Caco-2 (cell line): ENCODE data around the gene MOB3C. TPM values are rescaled to one million over a fixed set of nuclear protein-coding genes. Genes with fewer than 3 reads are reported as not detected.

Experiments
- BruUV-seq: library from RNA; stranded (reverse); fragments of 400-500 nt; replicated peaks from 2 replicates; lab custom pipeline; 2021; lab: Mats Ljungman, UMichigan
- CTCF ChIA-PET: fragments of 300-600 bp; sonication (Branson Sonifier 250); formaldehyde crosslinking; loops from one replicate; lab custom pipeline; 2022; ENCODE audit warnings: antibody characterized with exemption; lab: Charles Lee
- POLR2A ChIA-PET: fragments of 300-600 bp; sonication (Branson Sonifier 250); formaldehyde crosslinking; loops from one replicate; lab custom pipeline; 2022; ENCODE audit warnings: antibody characterized with exemption; lab: Charles Lee
- DNase-seq, 2 experiments: peaks; one replicate each; pipeline versions ENCODE4 v3.0.0 to v3.0.0-alpha.2; 2020 to 2022
- H3K27me3 ChIP-seq: replicated peaks from 2 replicates; pipeline ENCODE4 v1.6.0; 2011; ENCODE audit warnings: low read length; ENCODE audit not compliant: control insufficient read depth, insufficient read depth
- H3K36me3 ChIP-seq: 2 replicates; pipeline ENCODE4 v1.5.1; 2011; ENCODE audit warnings: low read length; ENCODE audit not compliant: control insufficient read depth, insufficient read depth
- H3K4me1 ChIP-seq: fragments of 250-450 bp; sonication (Bioruptor Pico); 2 replicates; pipeline ENCODE4 v1.5.1; 2020; ENCODE audit warnings: mild to moderate bottlenecking
- H3K4me3 ChIP-seq: 2 replicates; pipeline ENCODE4 v1.5.1; 2011; ENCODE audit warnings: low read depth, mild to moderate bottlenecking, control low read depth, low read length
- H3K9me3 ChIP-seq: fragments of 250-450 bp; sonication (Bioruptor Pico); 2 replicates; pipeline ENCODE4 v1.5.1; 2020; ENCODE audit warnings: mild to moderate bottlenecking, moderate library complexity
- H3K27ac Mint-ChIP-seq: one replicate; pipeline ENCODE4 v1.8.0; 2022; ENCODE audit warnings: mixed read lengths; ENCODE audit not compliant: unreplicated experiment
- H3K27me3 Mint-ChIP-seq: one replicate; pipeline ENCODE4 v1.8.0; 2022; ENCODE audit warnings: mixed read lengths; ENCODE audit not compliant: insufficient read depth, unreplicated experiment
- H3K36me3 Mint-ChIP-seq: one replicate; pipeline ENCODE4 v1.8.0; 2022; ENCODE audit warnings: mild to moderate bottlenecking, mixed read lengths; ENCODE audit not compliant: insufficient read depth, unreplicated experiment
- H3K4me1 Mint-ChIP-seq: one replicate; pipeline ENCODE4 v1.8.0; 2022; ENCODE audit warnings: low read depth, mixed read lengths; ENCODE audit not compliant: unreplicated experiment
- H3K4me3 Mint-ChIP-seq: one replicate; pipeline ENCODE4 v1.8.0; 2022; ENCODE audit warnings: mild to moderate bottlenecking, moderate library complexity, mixed read lengths; ENCODE audit not compliant: unreplicated experiment
- H3K9me3 Mint-ChIP-seq: one replicate; pipeline ENCODE4 v1.8.0; 2022; ENCODE audit warnings: mixed read lengths; ENCODE audit not compliant: unreplicated experiment
- intact Hi-C: fragments of 100-400 bp; cut with micrococcal nuclease; formaldehyde crosslinking; loops from one replicate; pipeline ENCODE4 v1.10.0; 2022; ENCODE audit not compliant: unreplicated experiment
- total RNA-seq: library from RNA; stranded (reverse); gene quantifications from 2 replicates; pipeline ENCODE4 v1.2.3, GENCODE V29; 2022
- TF ChIP-seq, protein P1 (sequence below), 2 experiments: fragments of 200-600 bp in 1 of 2; IDR thresholded peaks; 1 replicate in 1 of 2; 2 replicates in 1 of 2; pipeline versions ENCODE4 v1.5.1 to v1.8.0; 2011 to 2022; ENCODE audit warnings: antibody characterized with exemption in 1 of 2, control low read depth in 1 of 2, inconsistent platforms in 1 of 2, low read depth in 1 of 2, low read length in 1 of 2, mild to moderate bottlenecking in 1 of 2, moderate library complexity in 1 of 2; ENCODE audit not compliant: insufficient read depth in 1 of 2, severe bottlenecking in 1 of 2, unreplicated experiment in 1 of 2

The MOB3C gene
- total RNA-seq, 1 experiment from 2014 or later, result 1.6 TPM

DNA sequence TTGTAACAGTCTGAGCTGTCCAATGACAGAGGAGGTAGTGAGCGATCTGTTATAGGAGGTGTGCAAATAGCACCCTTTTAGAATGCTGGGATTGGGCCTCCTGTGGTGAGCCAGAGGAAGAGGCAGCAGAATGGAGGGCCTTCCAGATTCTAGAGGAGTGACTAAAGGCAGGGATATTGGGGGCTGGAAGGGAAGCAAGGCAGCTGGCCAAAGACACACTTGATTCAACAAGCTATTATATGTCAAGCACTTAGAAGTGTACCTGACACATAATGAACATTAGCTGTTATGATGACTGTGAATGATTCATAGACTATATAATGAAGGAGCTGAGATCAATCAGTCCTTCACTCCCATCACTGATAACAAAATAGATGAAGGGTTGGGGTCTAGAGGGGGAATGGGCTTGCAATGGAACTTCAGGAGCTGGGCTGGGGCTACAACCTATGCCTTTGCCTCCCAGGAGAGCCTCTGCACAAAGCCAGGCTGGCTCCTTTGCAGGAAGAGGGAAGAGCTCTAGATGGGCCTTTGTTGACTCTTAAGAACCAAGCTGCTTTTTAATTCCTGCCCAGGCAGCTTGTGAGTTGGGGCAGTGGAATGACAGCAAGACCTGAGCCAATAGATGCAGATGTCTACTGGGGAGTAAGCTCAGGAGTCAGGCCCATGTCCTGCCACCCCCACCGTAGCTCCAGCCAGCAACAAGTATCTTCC, 10.2 kb downstream of the MOB3C start:
- TF ChIP-seq, protein P1, sequence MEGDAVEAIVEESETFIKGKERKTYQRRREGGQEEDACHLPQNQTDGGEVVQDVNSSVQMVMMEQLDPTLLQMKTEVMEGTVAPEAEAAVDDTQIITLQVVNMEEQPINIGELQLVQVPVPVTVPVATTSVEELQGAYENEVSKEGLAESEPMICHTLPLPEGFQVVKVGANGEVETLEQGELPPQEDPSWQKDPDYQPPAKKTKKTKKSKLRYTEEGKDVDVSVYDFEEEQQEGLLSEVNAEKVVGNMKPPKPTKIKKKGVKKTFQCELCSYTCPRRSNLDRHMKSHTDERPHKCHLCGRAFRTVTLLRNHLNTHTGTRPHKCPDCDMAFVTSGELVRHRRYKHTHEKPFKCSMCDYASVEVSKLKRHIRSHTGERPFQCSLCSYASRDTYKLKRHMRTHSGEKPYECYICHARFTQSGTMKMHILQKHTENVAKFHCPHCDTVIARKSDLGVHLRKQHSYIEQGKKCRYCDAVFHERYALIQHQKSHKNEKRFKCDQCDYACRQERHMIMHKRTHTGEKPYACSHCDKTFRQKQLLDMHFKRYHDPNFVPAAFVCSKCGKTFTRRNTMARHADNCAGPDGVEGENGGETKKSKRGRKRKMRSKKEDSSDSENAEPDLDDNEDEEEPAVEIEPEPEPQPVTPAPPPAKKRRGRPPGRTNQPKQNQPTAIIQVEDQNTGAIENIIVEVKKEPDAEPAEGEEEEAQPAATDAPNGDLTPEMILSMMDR (IDR thresholded peaks at IDR 0.05; ENCODE audit: insufficient read depth in 1 of 2, low read depth in 1 of 2, low read length in 1 of 2, severe bottlenecking in 1 of 2, unreplicated experiment in 1 of 2), result no peak
- H3K27me3 Mint-ChIP-seq, result no peaks in the 10 kb centered on the region
- Histone ChIP-seq H3K9me3 (no peaks in the 10 kb centered on the region), H3K4me3 (no peak overlapping the region), H3K4me1 (no peaks in the 10 kb centered on the region), H3K36me3 (no peaks in the 10 kb centered on the region), H3K27me3 (no peaks in the 10 kb centered on the region)
- POLR2A ChIA-PET, result interaction anchor here (0.6 kb wide), 1 partner anchor 33 kb away, joined by 3 read pairs; no protein-coding TSS in a partner anchor
- no peak overlapping the region for H3K27ac Mint-ChIP-seq
- DNase-seq, result no peak
- no TSS peak for BruUV-seq
- H3K36me3 Mint-ChIP-seq, result no peaks in the 10 kb centered on the region
- no peaks in the 10 kb centered on the region for H3K9me3 Mint-ChIP-seq
- CTCF ChIA-PET, result interaction anchor here (0.6 kb wide), 1 partner anchor 578 kb away, joined by 3 read pairs; no protein-coding TSS in a partner anchor
- H3K4me1 Mint-ChIP-seq, result no peaks in the 10 kb centered on the region
- intact Hi-C loops, result no loop called here
- no peak overlapping the region for H3K4me3 Mint-ChIP-seq

DNA sequence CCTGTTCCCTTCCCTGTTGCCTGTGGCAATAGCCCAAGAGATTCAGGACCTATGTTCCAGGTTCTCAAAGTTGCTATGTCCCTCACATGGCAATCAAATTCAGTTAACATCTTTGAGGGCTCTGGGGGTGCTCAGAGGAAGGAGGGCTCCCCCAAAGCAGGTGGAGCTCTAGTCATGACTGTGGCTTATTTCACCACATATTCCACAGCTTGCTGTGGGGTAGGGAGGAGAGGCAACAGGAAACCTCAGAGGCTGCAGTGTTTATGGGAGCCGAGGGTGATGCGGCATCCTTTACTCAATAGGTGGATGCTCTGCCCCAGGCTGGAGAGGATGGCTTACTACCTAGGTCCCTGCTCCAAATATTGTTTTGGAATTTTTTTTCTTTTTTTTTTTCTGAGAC, 11.4 kb downstream of the MOB3C start:
- TF ChIP-seq, protein P1 (IDR thresholded peaks at IDR 0.05; ENCODE audit: insufficient read depth in 1 of 2, low read depth in 1 of 2, low read length in 1 of 2, severe bottlenecking in 1 of 2, unreplicated experiment in 1 of 2), result no peak
- H3K4me1 ChIP-seq, result no peaks in the 10 kb centered on the region
- Mint-ChIP-seq H3K9me3 (no peaks in the 10 kb centered on the region), H3K27me3 (no peaks in the 10 kb centered on the region), H3K36me3 (no peaks in the 10 kb centered on the region), H3K4me1 (no peaks in the 10 kb centered on the region), H3K27ac (no peak overlapping the region), H3K4me3 (peak overlapping the region; percentile 84)
- BruUV-seq, result no TSS peak
- no peaks in the 10 kb centered on the region for H3K27me3 ChIP-seq
- no peaks in the 10 kb centered on the region for H3K36me3 ChIP-seq
- no peaks in the 10 kb centered on the region for H3K9me3 ChIP-seq
- intact Hi-C loops, result no loop called here
- ChIA-PET POLR2A (no interaction called here), CTCF (interaction anchor here (2.5 kb wide), 1 partner anchor 12 kb away, joined by 8 read pairs; the partner anchor contains the start of gene MOB3C)
- no peak for DNase-seq
- no peak overlapping the region for H3K4me3 ChIP-seq

DNA sequence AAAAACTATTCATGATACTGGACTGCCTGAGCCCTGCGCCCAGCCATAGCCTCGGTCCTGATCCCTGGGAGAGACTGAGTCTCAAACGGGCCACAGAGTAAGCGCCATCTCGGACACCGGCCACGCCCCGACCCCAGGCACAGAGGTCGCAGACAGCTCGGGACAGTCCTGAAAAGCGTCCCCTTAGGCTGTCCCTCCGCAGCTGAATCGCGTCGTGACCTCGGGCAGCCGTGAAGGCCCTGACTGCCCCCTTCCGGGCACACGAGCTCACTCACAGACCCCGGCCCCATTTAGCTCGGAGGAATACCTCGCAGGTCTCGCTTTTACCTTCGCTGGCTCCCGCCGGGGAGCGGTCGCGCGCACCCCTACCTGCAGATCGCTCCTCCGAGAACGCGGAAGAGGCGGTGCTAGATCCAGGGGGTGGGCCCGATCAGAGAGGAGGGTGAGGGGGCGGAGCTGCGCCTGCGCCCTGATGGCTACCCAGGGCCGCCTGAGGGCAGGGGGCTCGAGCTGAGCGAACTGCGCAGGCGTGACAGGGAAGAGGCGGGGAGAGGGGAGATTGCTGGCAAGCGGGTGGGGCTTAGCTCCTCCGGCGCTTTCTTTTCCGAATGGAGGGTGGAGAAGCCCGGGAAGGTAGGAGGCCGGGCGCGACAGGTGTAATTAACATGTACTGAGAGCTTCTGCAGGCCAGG, 12.6 kb downstream of the MOB3C start, which contains the start of gene MKNK1:
TSS of gene MKNK1 (minus strand) at position 411 of the 692 bp plus-strand sequence. CDS start 20,941 bp downstream, outside the sequence.
- ChIA-PET CTCF (interaction anchor here (0.8 to 2.5 kb wide), 7 partner anchors 13 to 121 kb away, joined by 3 to 8 read pairs (median 3); partner anchors contain the start of gene MOB3C), POLR2A (interaction anchor here (0.5 to 1.4 kb wide), 5 partner anchors 12 to 115 kb away, joined by 3 to 18 read pairs (median 3); partner anchors contain the start of genes EFCAB14 and MOB3C)
- TF ChIP-seq, protein P1 (IDR thresholded peaks at IDR 0.05; ENCODE audit: insufficient read depth in 1 of 2, low read depth in 1 of 2, low read length in 1 of 2, severe bottlenecking in 1 of 2, unreplicated experiment in 1 of 2), result peak in 1 of 2 experiments; percentile 38
- intact Hi-C loops, result loop anchor here (5.0 kb wide), 1 partner anchor 63 kb away; the partner anchor contains the start of gene ATPAF1
- Mint-ChIP-seq H3K4me1 (peaks cover 5% of the 10 kb centered on the region), H3K4me3 (peak within 1 kb of the TSS; percentile 84), H3K36me3 (no peaks in the 10 kb centered on the region), H3K27ac (peak within 1 kb of the TSS; percentile 86), H3K27me3 (no peaks in the 10 kb centered on the region), H3K9me3 (no peaks in the 10 kb centered on the region)
- no peaks in the 10 kb centered on the region for H3K36me3 ChIP-seq
- H3K4me1 ChIP-seq, result no peaks in the 10 kb centered on the region
- DNase-seq, result peak; percentile 95 to 97
- H3K4me3 ChIP-seq, result peak within 1 kb of the TSS; percentile 48
- BruUV-seq, result TSS peak; percentile 53
- H3K9me3 ChIP-seq, result no peaks in the 10 kb centered on the region
- no peaks in the 10 kb centered on the region for H3K27me3 ChIP-seq
